ENCODE results near the gene TIMM22. TPM values are rescaled to one million over a fixed set of nuclear protein-coding genes. Genes with fewer than 3 reads are reported as not detected.

Gene TIMM22
- polyA plus RNA-seq, 1 donor from 2014 or later, result 21.2 TPM

DNA sequence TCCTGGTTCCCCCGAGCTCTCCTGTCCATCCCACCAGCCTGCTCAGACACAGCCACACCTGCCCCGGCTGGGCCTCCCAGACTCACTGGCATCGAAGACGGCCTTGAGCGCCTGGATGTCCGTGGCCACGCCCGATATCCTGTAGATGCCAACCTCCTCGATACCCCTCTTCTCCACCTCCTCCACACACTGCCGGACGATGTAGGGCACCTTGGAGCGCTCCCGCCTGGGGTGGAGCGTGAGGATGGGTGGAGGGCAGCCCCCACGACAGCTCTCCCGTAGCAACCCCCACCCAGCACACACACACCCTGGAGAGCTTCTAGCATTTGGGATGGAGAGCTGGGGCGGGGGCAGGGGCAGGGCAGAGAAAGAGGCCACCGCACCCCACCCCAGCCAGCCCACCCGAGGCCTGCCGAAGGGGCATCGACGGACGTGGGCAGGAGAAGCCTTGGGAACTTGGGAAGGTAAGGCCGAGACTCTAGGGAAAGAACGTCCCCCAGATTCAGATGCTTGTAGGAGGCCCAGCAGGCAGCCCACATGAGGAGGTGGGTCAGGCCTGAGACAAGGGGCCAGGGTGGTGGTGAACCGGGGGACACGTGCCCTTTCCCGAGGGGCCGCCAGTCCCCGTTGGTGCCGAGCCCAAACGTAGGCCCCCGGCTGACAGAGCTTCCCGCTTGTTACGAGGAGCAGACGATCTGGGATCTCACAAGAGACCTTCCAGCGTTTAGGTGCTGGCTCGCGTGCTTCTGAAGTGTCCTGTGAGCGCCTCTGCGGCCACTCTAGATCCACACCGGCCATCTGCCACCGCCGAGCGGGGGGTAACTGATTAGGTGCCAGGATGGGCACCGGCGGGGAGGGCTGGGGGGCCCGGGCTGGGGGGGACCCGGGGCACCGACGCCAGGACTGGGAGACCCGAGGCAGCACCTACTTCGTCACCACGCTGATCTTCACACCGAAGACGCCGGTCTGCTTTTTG lies 15.1 kb downstream of the TIMM22 start:
- Mint-ChIP-seq H3K36me3 (peaks cover 4% of the 10 kb centered on the region), H3K27ac (peak overlapping the region in 1 of 3 donors; percentile 14), H3K9me3 (no peaks in the 10 kb centered on the region), H3K27me3 (no peaks in the 10 kb centered on the region), H3K4me1 (peaks cover 0 to 2% (median 0%) of the 10 kb centered on the region in 3 donors), H3K4me3 (no peak overlapping the region)

- H3K27ac Mint-ChIP-seq, result no peak overlapping the region
- peaks cover 0 to 2% (median 0%) of the 10 kb centered on the region in 3 donors for H3K4me1 Mint-ChIP-seq
- H3K36me3 Mint-ChIP-seq, result peaks cover 4% of the 10 kb centered on the region
- no peak overlapping the region for H3K4me3 Mint-ChIP-seq
- H3K9me3 Mint-ChIP-seq, result no peaks in the 10 kb centered on the region
- no peaks in the 10 kb centered on the region for H3K27me3 Mint-ChIP-seq
Measured at GRCh38 chr17:1012823-1013728, 16.1 kb downstream of the TIMM22 start.

- Mint-ChIP-seq H3K4me1 (peaks cover 0 to 2% (median 0%) of the 10 kb centered on the region in 3 donors), H3K4me3 (no peak overlapping the region), H3K27me3 (no peaks in the 10 kb centered on the region), H3K27ac (peak overlapping the region in 1 of 3 donors; percentile 82), H3K9me3 (no peaks in the 10 kb centered on the region), H3K36me3 (peaks cover 4% of the 10 kb centered on the region)
Measured at GRCh38 chr17:1013729-1014090, 16.8 kb downstream of the TIMM22 start.

- Mint-ChIP-seq H3K36me3 (peaks cover 4% of the 10 kb centered on the region), H3K4me1 (no peaks in the 10 kb centered on the region)
Measured at GRCh38 chr17:1018547-1018946, 21.6 kb downstream of the TIMM22 start.

DNA sequence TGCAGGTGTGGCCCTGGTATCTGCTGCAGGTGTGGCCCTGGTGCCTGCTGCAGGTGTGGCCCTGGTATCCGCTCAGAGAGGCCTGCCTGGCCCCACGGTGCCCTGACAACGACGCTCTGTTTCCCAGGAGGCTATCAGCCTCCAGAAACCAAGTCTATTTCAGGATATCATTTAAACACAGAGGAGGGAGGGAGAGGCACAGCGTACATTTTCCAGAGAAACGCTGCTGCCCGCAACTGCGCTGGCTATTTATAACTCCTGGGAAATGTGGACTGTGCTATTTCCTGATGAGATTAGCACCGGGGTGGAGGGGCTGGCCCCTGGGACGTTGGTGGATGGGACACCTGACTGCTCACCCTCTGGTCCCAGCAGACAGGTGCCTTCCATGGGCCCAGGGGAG lies 22.5 kb downstream of the TIMM22 start:
- H3K27ac Mint-ChIP-seq, result no peak overlapping the region
- no peaks in the 10 kb centered on the region for H3K27me3 Mint-ChIP-seq
- H3K36me3 Mint-ChIP-seq, result peaks cover 4% of the 10 kb centered on the region
- H3K4me3 Mint-ChIP-seq, result no peak overlapping the region
- no peaks in the 10 kb centered on the region for H3K4me1 Mint-ChIP-seq
- no peaks in the 10 kb centered on the region for H3K9me3 Mint-ChIP-seq

More at GRCh38 chr17:1018547-1018946, 21.6 kb downstream of the TIMM22 start:
- no peak overlapping the region for H3K4me3 Mint-ChIP-seq
- no peaks in the 10 kb centered on the region for H3K9me3 Mint-ChIP-seq
- no peak overlapping the region for H3K27ac Mint-ChIP-seq
- no peaks in the 10 kb centered on the region for H3K27me3 Mint-ChIP-seq

DNA sequence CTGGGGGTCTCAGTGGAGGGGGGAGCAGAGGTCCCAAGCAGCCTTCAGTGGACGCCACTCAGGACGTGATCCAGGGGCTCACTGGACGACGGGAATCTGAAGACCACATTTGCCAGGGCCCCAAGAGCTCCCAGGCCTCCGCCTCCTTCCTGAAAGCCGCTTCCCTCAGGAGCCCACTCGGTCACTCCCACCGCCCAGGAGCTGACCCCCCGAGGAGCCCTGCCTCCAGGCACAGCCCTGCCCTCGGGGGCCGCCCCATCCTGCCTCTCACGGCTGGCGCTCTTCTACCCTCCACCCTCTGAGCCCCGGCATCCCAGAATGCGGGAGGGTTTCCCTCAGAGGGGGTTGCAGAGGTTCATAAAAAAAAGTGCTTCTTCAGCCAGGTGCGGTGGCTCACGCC lies 24.2 kb downstream of the TIMM22 start:
- Mint-ChIP-seq H3K4me3 (no peak overlapping the region), H3K36me3 (peaks cover 5% of the 10 kb centered on the region), H3K27me3 (no peaks in the 10 kb centered on the region), H3K9me3 (no peaks in the 10 kb centered on the region), H3K27ac (no peak overlapping the region), H3K4me1 (peaks cover 0 to 2% (median 0%) of the 10 kb centered on the region in 3 donors)

DNA sequence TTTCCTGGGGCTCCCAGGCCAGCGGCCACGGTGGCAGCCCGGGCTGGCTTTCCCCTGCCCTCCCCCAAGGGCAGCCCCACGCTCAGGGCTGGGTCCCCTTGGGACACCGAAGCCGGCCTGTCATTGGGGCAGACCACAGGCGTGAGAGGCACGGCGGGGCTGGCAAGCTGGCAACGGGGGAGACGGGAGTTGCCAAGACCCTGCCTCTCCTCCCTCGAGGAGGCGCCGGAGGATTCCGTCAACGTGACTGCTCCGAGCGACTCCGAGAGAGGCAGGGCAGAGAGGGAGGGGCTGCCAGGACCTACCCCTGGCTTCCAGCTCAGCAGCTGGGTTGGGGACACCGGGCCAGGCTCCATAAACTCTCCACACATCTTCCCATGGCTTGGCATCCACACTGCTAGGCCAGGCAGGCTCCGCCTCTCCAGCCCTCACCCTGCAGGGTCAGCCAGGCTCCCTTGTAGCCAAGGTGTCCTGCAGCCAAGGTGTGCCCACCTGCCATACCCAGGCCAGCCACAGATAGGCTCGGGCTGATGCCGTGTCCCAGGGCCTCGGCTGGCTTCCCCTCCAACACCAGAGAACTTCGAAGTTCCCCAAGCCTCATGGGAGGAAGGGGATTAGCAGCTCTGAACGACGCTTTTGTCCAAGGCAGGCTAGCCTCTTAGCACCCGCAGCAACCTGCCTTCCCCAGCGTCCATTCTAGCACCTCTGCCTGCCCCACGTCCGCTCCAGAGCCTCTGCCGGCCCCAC lies 25.5 kb downstream of the TIMM22 start:
- Mint-ChIP-seq H3K9me3 (no peaks in the 10 kb centered on the region), H3K4me1 (peaks cover 0 to 2% (median 0%) of the 10 kb centered on the region in 3 donors), H3K27ac (no peak overlapping the region), H3K27me3 (no peaks in the 10 kb centered on the region), H3K4me3 (no peak overlapping the region), H3K36me3 (peaks cover 5% of the 10 kb centered on the region)

DNA sequence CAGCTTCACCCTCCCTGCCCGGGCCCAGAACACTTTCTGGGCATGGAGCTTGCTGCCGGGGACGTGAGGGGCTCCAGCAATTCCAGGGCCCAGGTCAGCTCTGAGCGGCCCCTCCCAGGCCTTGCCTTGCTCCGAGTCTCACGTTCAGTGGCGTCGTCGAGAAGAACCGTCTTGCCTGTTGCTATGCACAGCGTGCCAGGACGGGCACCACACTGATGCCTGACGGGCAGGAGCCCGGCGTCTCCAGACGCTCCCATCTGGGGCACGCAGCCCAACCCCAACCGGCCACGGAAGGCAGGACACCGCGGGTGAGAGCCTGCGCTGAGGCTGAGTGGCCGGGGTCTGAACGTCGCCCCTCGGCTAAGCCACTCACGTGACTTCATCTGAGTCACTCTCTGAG lies 27.1 kb downstream of the TIMM22 start:
- Mint-ChIP-seq H3K4me1 (peaks cover 0 to 2% (median 0%) of the 10 kb centered on the region in 3 donors), H3K27me3 (no peaks in the 10 kb centered on the region), H3K36me3 (peaks cover 5% of the 10 kb centered on the region), H3K27ac (peak overlapping the region in 1 of 3 donors; percentile 39), H3K9me3 (no peaks in the 10 kb centered on the region), H3K4me3 (no peak overlapping the region)

DNA sequence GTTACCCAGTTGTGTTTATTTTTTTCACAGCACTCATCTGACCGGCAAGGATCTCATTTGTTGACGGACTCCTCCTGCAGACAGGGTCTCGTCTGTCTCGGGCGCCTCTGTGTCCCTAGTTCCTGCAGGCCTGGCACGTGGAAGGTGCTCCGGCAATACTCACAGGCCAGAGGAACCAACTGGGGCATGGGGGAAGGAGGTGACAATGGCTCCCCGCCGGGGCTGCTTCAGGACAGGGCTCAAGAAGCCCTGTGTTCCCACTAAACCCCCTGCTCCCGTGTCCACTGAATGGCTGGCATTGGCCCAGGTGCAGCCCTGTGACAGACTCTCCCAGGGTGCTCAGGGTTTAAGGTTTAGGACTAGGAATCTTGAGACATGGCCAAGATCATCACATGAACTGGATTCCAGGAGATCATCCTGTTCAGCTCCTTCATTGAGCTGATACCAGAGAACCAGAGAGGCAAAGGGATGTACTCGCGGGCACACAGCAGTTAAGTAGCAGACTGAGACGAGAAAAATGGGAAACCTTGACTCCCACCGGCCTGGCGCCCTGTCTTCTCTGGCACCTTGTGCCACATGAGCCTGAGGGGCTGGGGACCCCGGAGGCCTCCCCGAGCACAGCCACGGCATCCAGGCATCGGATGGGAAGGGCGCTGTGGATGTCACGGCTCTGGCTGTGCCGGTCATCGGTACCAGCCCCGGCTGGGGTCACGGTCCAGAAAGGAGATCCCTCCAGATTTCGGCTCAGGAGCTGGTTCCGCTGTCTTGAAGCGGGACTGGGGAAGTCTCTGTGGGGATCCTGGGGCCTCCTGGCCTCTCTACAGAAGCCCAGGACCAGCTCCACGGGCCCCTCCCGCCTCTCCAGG lies 29.0 kb downstream of the TIMM22 start:
- no peak overlapping the region for H3K4me3 Mint-ChIP-seq
- peaks cover 5% of the 10 kb centered on the region for H3K36me3 Mint-ChIP-seq
- peaks cover 0 to 2% (median 0%) of the 10 kb centered on the region in 3 donors for H3K4me1 Mint-ChIP-seq
- H3K27ac Mint-ChIP-seq, result no peak overlapping the region
- H3K27me3 Mint-ChIP-seq, result no peaks in the 10 kb centered on the region
- no peaks in the 10 kb centered on the region for H3K9me3 Mint-ChIP-seq

DNA sequence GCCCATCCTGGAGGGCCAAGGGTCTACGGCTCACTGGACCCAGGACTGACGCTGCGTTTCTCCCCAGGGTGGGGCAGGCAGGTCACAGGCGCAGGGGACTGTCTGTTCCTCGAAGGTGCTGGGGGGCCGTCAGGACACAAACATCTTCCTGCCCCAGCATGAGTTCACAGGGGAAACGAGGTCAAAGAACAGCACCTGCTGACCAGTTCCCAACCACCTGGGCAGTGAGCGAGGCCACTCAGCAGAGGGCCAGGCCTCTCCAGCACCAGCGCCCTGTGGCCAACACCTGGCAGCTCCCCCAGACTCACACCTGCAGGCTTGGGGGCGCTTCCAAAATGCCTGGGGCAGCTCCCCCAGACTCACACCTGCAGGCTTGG lies 29.7 kb downstream of the TIMM22 start:
- Mint-ChIP-seq H3K27me3 (no peaks in the 10 kb centered on the region), H3K4me3 (no peak overlapping the region)

DNA sequence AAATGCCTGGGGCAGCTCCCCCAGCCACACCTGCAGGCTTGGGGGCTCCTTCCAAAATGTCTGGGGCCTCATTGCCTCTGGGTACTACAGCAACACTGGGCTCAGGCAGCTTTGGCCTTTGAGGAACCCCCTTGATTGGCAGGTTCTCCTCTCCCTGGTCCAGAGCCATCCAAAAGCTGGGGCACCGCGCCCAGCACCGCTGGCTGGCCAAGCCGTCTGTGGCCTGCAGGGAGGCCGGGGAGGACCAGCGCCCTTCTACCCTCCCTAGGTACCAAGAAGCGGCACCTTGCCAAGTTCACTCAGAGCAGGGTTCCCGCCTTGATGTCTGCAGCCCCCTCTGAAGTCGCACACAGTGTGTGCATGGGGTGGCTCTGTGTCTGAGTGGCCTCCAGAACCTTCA lies 30.1 kb downstream of the TIMM22 start:
- peaks cover 0 to 2% (median 0%) of the 10 kb centered on the region in 3 donors for H3K4me1 Mint-ChIP-seq
- no peak overlapping the region for H3K4me3 Mint-ChIP-seq

More for the DNA sequence above, 29.7 kb downstream of the TIMM22 start:
- Mint-ChIP-seq H3K9me3 (no peaks in the 10 kb centered on the region), H3K36me3 (peaks cover 5% of the 10 kb centered on the region), H3K4me1 (peaks cover 0 to 2% (median 0%) of the 10 kb centered on the region in 3 donors), H3K27ac (no peak overlapping the region)

GRCh38 chr17:1029196-1029921 lies 32.4 kb downstream of the TIMM22 start:
- Mint-ChIP-seq H3K27me3 (no peaks in the 10 kb centered on the region), H3K27ac (peak overlapping the region in 1 of 3 donors; percentile 53), H3K36me3 (peaks cover 5% of the 10 kb centered on the region), H3K4me3 (peak overlapping the region in 1 of 4 donors; percentile 27), H3K9me3 (no peaks in the 10 kb centered on the region), H3K4me1 (peaks cover 0 to 12% (median 5%) of the 10 kb centered on the region in 3 donors)

More for the DNA sequence above, 30.1 kb downstream of the TIMM22 start:
- Mint-ChIP-seq H3K27ac (no peak overlapping the region), H3K36me3 (peaks cover 5% of the 10 kb centered on the region), H3K9me3 (no peaks in the 10 kb centered on the region), H3K27me3 (no peaks in the 10 kb centered on the region)

DNA sequence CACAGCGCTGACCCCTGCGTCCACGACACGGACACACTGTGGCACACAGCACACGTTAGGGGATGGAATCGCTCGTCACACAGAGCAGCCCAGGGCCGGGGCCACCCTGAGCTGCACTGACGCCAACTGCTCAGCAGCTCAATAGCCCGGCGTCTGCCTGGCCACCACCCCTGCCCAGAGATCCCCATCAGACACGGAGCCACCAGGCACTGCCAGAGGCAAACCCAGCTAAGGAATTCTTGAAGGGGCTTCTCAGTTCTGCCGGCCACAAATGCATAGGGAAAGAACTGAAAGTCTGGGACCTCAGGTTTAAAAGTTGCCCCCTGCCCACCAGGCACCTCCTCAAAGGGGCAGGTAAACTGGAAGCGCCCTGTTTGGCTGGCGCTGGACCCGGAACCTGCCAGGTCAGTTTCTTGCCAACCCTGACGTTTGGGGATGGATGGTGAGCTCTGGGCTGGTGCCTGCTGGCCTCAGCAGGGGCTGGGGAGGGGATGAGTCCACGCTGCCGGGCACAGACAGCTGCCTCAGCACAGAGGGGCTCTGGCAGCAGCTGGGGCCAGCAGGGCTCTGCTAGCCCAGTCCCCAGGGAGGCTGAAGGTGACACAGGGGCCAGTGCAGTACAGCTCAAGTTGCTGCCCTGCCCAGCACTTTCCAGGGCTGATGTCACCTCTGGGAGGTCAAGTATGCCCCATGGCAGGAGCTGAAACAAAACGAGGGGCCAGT lies 33.2 kb downstream of the TIMM22 start:
- Mint-ChIP-seq H3K36me3 (peaks cover 5% of the 10 kb centered on the region), H3K9me3 (no peaks in the 10 kb centered on the region), H3K4me3 (no peak overlapping the region), H3K27me3 (no peaks in the 10 kb centered on the region), H3K4me1 (peaks cover 0 to 13% (median 5%) of the 10 kb centered on the region in 3 donors), H3K27ac (no peak overlapping the region)
